ENCODE measurements around the gene LPCAT2. TPM values are rescaled to one million over a fixed set of nuclear protein-coding genes. Genes with fewer than 3 reads are reported as not detected.

The LPCAT2 gene
- total RNA-seq, 1 donor from 2014 or later = 1.8 TPM

- Mint-ChIP-seq H3K27me3 (ENCODE audit: unreplicated experiment) (no peaks in the 10 kb centered on the region), H3K4me3 (ENCODE audit: unreplicated experiment) (no peak overlapping the region), H3K27ac (ENCODE audit: unreplicated experiment) (no peak overlapping the region), H3K9me3 (ENCODE audit: unreplicated experiment) (no peaks in the 10 kb centered on the region), H3K4me1 (ENCODE audit: low read depth, unreplicated experiment) (no peaks in the 10 kb centered on the region), H3K36me3 (ENCODE audit: unreplicated experiment) (peaks cover 8% of the 10 kb centered on the region)
- TF ChIP-seq, protein P1, sequence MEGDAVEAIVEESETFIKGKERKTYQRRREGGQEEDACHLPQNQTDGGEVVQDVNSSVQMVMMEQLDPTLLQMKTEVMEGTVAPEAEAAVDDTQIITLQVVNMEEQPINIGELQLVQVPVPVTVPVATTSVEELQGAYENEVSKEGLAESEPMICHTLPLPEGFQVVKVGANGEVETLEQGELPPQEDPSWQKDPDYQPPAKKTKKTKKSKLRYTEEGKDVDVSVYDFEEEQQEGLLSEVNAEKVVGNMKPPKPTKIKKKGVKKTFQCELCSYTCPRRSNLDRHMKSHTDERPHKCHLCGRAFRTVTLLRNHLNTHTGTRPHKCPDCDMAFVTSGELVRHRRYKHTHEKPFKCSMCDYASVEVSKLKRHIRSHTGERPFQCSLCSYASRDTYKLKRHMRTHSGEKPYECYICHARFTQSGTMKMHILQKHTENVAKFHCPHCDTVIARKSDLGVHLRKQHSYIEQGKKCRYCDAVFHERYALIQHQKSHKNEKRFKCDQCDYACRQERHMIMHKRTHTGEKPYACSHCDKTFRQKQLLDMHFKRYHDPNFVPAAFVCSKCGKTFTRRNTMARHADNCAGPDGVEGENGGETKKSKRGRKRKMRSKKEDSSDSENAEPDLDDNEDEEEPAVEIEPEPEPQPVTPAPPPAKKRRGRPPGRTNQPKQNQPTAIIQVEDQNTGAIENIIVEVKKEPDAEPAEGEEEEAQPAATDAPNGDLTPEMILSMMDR (IDR thresholded peaks at IDR 0.05; ENCODE audit: partially characterized antibody, unreplicated experiment) = no peak
- no peak for DNase-seq
Observed at GRCh38 chr16:55521792-55522191, 12.9 kb downstream of the LPCAT2 start.

- Mint-ChIP-seq H3K27me3 (ENCODE audit: unreplicated experiment) (no peaks in the 10 kb centered on the region), H3K4me3 (ENCODE audit: unreplicated experiment) (no peak overlapping the region), H3K9me3 (ENCODE audit: unreplicated experiment) (no peaks in the 10 kb centered on the region), H3K27ac (ENCODE audit: unreplicated experiment) (no peak overlapping the region), H3K36me3 (ENCODE audit: unreplicated experiment) (peaks cover 8% of the 10 kb centered on the region), H3K4me1 (ENCODE audit: low read depth, unreplicated experiment) (no peaks in the 10 kb centered on the region)
- TF ChIP-seq, protein P1 (IDR thresholded peaks at IDR 0.05; ENCODE audit: partially characterized antibody, unreplicated experiment) = no peak
- DNase-seq = no peak
Observed at GRCh38 chr16:55526441-55526840, 17.6 kb downstream of the LPCAT2 start.

- Mint-ChIP-seq H3K4me3 (ENCODE audit: unreplicated experiment) (no peak overlapping the region), H3K27me3 (ENCODE audit: unreplicated experiment) (no peaks in the 10 kb centered on the region), H3K36me3 (ENCODE audit: unreplicated experiment) (no peaks in the 10 kb centered on the region), H3K27ac (ENCODE audit: unreplicated experiment) (no peak overlapping the region), H3K9me3 (ENCODE audit: unreplicated experiment) (no peaks in the 10 kb centered on the region), H3K4me1 (ENCODE audit: low read depth, unreplicated experiment) (no peaks in the 10 kb centered on the region)
- no peak for DNase-seq
- TF ChIP-seq, protein P1 (IDR thresholded peaks at IDR 0.05; ENCODE audit: partially characterized antibody, unreplicated experiment) = no peak
Observed at GRCh38 chr16:55527885-55528284, 19.0 kb downstream of the LPCAT2 start.

GRCh38 chr16:55529018-55529417 is 20.1 kb downstream of the LPCAT2 start:
- Mint-ChIP-seq H3K27me3 (ENCODE audit: unreplicated experiment) (no peaks in the 10 kb centered on the region), H3K36me3 (ENCODE audit: unreplicated experiment) (no peaks in the 10 kb centered on the region), H3K9me3 (ENCODE audit: unreplicated experiment) (no peaks in the 10 kb centered on the region), H3K4me1 (ENCODE audit: low read depth, unreplicated experiment) (no peaks in the 10 kb centered on the region), H3K27ac (ENCODE audit: unreplicated experiment) (no peak overlapping the region), H3K4me3 (ENCODE audit: unreplicated experiment) (no peak overlapping the region)
- DNase-seq = no peak
- TF ChIP-seq, protein P1 (IDR thresholded peaks at IDR 0.05; ENCODE audit: partially characterized antibody, unreplicated experiment) = no peak

DNA sequence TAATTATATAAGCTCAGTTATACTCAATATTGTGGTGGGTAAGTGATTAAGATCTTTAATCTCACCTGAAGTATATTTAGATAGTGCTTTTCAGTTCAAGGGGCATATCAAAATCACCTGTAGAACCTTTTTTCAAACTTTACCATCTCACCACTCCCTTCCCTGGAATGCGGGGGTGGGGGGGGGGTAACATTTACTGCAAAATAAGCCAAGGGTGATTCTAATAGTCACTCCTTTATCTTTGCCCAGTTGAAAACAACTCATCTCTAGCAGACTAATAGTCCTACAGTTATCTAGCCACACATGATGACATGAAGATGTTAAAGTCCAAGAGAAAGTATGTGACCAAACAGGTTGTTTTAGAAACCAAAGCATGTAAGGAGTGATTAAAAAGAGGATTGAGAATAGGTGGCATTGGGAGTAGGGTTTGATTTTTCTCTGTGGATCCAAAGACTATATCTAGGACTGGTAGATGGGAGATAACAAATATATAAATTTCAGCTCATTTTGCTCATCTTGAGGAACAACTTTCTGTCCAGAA is 21.5 kb downstream of the LPCAT2 start:
- Mint-ChIP-seq H3K4me3 (ENCODE audit: unreplicated experiment) (no peak overlapping the region), H3K36me3 (ENCODE audit: unreplicated experiment) (no peaks in the 10 kb centered on the region), H3K27me3 (ENCODE audit: unreplicated experiment) (no peaks in the 10 kb centered on the region), H3K27ac (ENCODE audit: unreplicated experiment) (no peak overlapping the region), H3K9me3 (ENCODE audit: unreplicated experiment) (no peaks in the 10 kb centered on the region), H3K4me1 (ENCODE audit: low read depth, unreplicated experiment) (no peaks in the 10 kb centered on the region)
- no peak for DNase-seq
- TF ChIP-seq, protein P1 (IDR thresholded peaks at IDR 0.05; ENCODE audit: partially characterized antibody, unreplicated experiment) = no peak
